Left lobe of liver (tissue), 2 donors: Measurements from ENCODE around the gene S100B. TPM values are rescaled to one million over a fixed set of nuclear protein-coding genes. Genes with fewer than 3 reads are reported as not detected.
"Not testable (repeated sequence)": the region's sequence is repeated elsewhere in the genome, so short reads cannot be mapped to it uniquely, and the experiment has no call there.

ENCODE experiments used
- ATAC-seq: fragments of 200-7000 bp; cut with Tn5 transposase; one replicate; pipeline ENCODE4 v1.9.1; 2020; ENCODE audit warnings: mild to moderate bottlenecking, moderate library complexity
- DNase-seq: peaks from one replicate; pipeline ENCODE4 v3.0.0-alpha.2; 2020; ENCODE audit warnings: low spot score
- total RNA-seq: library from RNA; stranded (reverse); gene quantifications from one replicate; pipeline ENCODE4 v1.2.1, GENCODE V29; 2021
- donor health status: DM: no; HTN: no; CAD: no; lungs with moderate emphysema.
- donor health status: DM: no; HTN: yes; CAD: no.

S100B gene
- total RNA-seq, result not detected

DNA sequence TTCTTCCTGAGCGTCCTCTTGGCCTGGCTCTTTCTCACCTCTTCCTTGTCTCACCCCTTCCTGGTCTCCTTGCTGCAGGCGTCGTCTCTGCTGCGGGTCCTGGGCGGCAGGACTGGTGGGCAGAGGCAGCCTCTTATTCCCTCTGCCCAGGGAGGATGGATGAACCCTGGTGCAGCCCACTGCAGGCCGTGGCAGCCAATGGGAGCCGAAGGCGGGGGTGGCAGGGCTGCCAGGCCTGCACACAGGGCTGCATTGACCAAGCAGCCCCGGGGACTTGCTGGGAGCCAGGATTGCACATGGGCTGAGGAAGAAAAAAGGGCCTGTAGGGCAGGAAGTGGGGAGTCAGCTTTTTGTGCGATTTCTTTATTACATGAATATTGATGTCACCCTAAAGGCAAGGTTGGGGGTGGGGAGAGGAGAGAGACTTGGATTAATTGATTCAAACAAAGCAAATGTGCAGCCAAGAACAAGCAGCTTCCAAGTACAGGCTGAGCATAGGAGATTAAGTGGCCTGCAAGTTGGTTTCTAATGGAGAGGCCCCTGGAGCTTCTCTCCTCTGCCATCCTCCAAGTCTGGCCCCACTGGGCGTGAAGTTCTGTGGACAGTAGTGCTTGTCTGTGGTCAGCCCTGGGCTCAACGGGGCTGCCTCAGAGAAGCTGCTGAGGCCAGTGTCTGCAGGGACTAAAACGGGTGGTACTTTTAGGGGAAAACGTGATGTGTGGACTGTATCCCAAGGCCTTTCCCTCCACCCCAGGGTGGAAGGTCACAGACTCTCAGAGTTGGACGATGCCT, at the start of gene S100B:
Gene S100B (minus strand): TSS at position 108 of the 792 bp plus-strand sequence. CDS start 2,667 bp downstream, outside the sequence.
- ATAC-seq (peak; percentile 20), DNase-seq (no peak)

DNA sequence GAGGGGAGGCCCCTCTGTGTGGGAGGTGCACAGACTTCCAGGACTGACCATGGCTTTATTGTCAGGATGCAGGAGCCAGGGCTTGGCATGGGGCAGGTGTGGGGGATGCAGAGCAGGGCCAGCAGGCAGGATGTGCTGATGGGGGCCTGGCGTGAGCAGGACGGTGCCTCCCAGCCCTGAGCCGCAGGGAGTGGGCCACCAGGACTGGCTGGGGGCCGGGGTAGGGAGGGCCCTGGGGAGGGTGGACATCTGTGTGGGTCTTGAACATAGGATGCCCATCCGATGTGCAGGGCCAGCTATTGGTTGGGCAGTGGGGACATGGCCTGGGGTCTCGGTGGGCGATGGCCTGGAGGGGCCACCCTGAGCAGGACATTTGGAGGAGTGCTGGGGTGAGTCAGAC, 46.2 kb upstream of the S100B start:
- DNase-seq (no peak), ATAC-seq (no peak)

DNA sequence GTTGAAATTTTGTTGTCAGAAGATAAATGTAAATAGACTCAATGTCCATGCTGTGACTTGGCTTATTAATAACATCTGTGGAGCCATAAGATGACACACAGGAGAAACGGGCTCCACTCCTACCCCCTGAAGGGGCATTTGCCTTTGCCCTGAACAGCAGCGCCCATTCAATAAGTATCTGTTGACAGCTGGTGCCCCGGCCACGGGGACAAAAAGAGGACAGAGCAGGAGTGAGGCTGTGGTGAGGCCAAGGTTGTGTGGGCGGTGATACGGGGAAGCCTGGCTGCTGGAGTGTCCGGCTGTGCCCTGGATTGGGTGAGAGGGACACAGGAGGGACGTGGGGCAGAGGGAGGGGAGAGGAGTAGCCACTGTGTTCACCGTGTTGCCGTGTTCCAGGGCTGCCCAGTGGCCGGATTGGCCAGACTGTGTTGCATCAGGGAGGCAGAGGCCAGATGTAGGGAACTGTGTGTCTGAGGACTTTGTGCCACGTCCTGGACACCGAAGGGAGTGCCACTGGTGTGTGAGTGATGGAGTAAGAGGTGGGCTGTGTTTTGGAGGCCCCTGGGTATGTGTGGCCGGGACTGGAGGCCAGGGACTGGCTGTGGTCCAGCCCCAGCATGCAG, 45.7 kb upstream of the S100B start:
- peak; percentile 43 for ATAC-seq
- no peak for DNase-seq

DNA sequence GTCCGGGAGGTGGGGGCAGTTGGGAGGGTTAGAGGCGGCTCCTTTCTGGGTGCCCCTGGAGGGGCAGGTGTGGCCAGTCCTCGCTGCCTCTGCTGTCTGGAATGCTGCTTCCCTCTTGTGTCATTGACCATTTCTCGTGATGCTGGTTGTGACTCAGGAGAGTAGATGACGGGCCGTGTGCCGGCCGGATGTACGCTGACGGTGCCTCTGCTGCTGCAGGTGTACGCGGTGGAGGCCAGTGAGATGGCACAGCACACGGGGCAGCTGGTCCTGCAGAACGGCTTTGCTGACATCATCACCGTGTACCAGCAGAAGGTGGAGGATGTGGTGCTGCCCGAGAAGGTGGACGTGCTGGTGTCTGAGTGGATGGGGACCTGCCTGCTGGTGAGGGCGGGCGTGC, 44.5 kb upstream of the S100B start:
- no peak for DNase-seq
- ATAC-seq, result no peak

DNA sequence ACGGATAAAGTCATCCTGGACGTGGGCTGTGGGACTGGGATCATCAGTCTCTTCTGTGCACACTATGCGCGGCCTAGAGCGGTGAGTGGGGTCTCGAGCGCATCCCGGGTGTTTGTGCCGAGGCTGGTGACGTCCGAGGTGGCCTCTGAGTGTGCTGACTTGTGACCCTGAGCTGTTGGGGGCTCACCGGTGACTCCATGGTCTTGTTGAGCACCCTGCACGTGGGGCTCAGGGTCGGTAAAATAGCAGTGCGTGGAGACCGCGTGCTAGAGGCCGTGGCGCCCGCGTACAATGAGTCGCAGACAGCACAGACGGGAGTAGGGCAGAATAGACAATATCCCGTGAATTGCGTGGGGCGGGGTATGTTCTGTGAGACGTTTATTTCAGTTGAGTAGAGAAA, 43.7 kb upstream of the S100B start:
- ATAC-seq (no peak), DNase-seq (no peak)

DNA sequence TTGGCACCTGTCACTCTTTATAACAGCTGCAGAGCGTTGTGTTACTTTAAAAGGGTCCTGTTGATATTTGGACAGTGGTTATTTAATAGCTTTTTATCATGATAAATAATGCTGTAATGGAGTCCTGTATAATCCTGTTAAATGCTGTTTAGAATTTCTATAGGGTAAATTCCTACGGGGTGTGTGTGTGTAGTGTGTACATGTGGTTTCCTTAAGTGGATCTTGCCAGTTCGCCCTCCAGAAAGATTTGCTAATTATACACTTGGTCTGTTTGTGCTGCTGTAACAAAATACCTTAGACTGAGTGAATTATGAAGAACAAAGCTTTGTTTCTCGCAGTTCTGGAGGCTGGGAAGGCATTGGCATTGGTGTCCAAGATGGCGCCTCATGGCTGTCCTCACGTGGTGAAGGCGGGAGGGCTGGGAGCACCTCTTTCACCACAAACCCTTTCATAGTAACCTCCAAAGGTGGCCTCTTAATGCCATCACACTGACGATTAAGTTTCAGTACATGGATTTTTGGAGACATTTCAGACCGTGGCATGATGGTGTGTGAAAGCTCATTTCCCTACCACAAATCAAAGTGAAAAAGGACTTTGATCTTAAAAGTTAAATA, 41.8 kb upstream of the S100B start:
- ATAC-seq (no peak), DNase-seq (no peak)

DNA sequence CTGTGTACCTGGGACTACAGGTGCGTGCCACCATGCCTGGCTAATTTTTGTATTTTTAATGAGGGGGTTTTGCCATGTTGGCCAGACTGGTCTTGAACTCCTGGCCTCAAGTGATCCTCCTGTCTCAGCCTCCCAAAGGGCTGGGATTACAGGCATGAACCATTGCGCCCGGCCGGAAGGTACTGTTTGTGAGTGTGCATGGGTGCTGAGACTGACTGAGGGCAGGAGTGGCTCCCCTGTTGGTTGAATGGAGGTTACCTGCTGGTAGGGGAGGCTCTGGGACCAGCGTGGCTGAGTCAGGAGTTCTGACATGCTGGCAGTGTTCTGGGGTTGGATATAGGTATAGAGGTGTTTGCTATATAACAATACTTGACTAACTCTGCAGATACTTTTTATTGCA, 41.0 kb upstream of the S100B start:
- ATAC-seq (no peak), DNase-seq (no peak)

DNA sequence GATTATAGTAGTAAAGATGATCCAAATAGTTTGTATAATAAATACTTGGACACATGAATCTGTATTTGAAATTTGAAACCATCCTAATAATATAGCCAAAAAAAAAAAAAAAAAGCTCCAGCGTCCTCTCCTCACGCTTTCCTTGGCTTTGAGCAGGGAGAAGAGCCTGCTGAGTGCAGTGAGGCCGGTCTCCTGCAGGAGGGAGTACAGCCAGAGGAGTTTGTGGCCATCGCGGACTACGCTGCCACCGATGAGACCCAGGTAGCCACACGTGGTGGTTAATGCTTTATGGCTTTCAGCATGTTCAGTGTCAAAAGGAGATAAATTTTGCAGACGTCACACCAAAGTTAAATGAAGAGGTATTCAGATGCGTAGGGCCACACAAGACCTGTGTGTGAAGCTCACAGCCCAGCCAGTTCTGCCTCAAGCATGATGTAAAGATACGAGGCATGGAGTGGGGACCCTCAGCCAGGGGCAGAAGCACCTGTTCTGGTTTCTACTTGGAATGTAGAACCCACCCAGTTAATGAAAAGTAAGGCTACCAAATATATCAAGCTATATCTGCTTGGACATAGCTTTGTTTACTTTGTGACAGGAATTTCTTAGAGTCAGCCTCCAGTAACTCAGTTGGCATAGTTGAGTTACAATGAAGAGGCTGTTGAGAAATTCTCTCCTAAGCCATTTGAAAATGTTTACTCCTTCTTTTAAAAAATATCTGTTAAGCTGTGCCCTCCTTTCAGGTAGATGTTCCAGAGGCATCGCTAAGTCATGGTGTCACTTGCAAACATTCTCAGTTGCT, 38.7 kb upstream of the S100B start:
- DNase-seq, result no peak
- ATAC-seq, result no peak

DNA sequence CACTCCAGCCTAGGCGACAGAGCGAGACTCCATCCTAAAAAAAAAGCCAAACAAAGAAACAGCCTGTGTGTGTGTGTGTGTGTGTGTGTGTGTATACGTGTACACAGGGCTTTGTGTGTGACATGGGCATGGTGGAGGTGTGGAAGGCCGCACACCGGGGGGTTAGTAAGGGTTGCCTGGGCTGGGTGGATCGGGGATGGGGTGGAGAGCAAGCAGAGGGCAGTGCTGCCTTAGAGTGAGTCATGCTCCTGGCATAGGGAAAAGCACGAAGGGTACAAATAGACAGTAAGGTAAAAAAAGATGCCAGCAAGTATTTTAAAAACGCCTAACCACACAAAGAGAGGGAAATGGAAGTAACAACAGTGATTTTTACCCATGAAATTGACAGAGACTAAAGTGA, 36.8 kb upstream of the S100B start:
- ATAC-seq (no peak), DNase-seq (no peak)

DNA sequence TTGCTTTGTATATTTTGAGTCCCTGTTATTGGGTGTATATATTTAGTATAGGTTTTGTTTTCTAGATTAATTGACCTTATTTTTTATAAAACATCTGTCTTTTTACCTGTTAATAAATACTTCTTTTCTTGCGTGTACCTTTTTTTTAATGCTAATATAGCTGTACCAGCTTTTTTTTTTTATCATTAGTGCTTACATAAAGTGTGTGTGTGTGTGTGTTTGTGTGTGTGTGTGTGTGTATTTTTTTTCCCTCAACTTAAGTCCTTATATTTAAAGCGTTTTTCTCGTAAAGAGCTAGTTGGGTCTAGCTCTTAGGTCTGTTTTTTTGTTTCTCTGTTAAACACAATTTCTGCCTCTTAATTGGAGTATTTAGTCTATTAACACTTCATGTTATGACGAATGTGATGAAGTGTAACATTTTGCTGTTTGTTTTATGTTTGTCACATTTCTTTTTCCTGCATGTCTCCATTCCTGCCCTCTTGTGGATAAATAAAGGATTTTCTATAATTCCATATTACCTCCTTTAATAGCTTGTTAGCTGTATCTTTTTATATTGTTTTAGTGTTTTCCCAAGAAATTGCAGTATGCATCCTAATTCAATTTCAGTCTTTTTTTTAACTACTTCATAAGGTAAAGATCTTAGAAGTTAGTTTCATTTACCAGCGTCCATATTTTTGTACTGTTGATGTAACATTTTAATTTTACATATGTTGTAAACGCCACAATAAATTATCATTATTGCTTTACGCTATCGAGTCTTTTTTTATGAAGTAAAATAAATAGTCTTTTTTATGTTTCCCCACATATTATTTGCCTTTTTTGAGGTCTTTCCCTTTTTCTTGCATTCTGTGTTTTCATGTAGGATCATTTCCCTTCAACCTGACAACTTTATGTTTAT, 34.9 kb upstream of the S100B start:
- DNase-seq (no peak), ATAC-seq (no peak)

DNA sequence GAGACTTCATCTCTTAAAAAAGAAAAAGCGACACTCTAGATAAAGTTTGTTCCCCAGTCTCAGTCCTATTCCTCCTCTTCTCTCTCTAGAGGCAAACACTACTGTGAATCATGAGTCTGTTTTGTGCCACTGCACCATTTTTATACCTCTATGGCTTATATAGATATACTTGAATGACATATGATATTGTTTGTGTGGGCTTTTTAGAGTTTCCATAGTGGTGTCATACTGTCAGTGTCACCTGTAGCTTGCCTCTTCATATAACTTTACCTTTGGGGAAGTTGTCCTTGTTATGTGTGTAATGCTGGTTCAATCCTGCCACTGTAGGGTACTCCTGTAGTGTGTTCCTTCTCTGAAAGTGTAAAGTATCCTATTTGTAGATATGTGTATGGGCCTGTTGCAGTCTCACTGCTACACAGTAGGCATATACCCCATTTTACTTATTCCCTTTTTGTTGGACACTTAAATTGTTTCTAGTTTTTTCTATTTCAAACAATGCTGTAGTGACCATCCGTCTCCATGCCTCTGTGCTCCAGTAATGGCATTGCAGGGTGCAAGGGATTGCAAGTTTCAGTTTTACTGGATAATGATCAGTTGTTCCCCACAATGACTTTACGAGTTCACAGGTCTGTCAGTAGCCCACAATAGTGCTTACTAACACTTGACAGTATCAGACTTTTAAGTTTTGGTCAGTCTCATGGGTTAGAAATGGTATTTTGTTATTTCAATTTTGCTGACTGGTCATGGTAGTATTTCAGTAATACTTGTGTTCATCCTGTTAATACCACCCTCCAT, 33.3 kb upstream of the S100B start:
- DNase-seq (no peak), ATAC-seq (no peak)

DNA sequence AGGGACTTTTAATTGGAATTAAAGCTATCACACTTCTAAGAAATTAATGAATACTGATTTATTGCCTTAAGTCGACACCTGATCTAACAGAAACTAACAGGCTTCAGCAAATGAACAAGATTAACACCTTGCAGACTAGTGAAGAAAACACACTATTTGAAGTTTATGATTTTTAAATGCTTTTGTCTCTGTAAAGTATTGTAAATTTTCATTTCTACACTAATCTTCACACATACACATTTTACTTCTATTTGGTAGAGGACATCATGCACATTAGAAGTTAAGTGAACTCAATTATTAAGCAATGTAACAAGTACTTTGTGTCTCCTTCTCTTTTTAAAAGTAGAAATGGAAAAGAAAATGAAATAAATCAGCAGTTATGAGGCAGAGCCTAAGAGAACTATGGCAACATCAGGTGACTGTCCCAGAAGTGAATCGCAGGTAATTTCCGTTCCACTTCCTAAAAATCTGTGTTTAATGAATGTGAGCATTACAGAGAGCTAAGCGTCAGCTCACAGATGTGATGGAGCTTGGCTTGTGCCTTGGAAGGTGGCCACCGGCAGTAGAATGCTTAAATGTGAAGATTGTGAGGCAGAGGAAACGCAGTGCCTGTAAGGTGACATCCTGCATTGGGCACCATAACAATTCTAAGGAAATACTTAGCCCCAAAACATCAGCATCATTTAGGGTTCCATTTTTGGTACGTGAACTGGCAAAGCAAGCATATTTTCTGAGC, 31.8 kb upstream of the S100B start:
- DNase-seq, result no peak
- no peak for ATAC-seq

DNA sequence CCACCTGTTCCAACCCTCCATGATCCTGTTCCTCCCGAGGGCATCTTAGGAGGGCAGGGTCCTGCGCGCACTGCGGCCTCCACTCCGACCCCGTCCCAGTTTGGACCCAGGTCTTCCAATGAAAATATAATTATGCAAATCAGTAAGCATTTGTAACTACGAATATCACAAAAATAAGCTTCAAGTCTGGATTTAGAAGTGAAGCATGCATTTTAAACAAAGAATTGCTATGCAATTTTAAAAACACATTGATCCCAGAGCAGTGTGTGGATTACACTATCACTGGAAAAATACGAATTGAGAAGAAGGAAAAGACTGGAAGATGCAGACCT, 31.3 kb upstream of the S100B start:
- DNase-seq (no peak), ATAC-seq (no peak)

DNA sequence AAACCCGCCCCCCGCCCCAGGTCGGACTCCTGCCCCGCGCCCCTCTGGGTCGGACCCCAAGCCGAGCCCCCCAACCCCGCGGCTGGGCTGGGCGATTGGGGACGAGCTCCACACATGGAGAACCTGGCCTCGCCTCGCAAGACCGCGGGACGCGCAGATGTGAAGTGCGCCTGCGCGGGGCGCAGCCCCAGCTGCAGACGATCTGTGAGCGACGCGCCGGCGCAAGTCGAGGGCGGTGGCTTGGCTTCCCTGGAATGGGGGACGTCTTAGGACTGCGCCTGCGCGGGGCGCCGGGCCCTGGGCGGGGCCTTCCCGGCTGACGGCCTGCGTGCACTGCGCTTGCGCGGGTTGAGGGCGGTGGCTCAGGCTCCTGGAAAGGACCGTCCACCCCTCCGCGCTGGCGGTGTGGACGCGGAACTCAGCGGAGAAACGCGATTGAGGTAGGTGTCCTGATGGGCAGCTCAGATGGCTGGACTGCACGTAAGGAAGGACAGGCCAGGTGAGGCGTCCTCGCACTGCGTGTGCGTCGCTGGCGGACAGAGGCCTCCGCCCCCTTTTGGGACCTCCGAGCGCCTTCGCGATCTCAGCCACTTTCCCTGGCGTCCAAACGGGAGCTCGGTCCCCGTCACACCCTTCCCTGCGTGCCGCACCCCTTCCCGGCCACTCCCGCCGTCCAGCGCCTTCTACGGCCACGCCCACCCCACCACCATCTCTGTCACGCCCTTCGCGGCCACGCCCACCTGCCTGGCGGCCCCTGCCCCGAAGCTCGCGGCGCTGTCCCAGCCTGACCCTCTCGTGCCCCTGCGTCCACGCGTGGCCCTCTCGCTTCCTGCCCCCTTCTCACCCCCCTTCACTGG, 30.7 kb upstream of the S100B start, which contains the start of gene PRMT2:
Gene PRMT2 (plus strand): TSS at position 351 of the 857 bp plus-strand sequence. CDS start 1,278 bp downstream, outside the sequence.
- peak; percentile 99 for DNase-seq
- peak; percentile 92 for ATAC-seq

DNA sequence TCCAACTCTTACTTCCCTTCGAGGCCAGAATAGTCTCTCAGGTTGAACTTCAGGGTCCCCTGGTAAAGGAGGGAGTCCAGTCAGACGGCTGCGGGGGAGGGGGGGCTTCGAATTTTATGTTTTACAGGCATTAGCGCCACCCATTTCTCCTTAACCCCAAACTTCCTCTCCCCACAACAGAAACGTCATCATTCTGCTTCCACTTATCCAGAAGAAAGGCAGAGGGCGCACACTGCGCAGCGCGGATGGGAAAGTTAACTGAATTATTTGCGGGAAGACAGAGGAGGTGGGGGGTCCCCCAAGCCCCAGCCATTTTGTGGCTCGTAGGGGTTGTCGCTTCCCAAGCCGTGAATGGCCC, 30.1 kb upstream of the S100B start:
- ATAC-seq (peak; percentile 45), DNase-seq (no peak)

DNA sequence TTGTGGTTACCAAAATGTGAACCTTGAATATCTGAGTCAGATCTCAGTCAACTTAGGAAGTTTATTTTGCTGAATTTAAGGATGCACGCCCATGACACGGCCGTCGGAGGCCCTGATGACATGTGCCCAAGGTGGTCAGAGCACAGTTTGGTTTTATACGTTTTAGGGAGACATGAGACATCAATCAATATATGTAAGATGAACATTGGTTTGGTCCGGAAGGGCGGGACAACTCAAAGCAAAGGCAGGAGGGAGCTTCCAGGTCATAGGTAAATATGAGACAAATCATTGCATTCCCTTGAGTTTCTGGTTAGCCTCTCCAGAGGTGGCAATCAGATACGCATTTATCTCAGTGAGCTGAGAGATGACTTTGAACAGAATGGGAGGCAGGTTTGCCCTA, 29.5 kb upstream of the S100B start:
- DNase-seq (no peak), ATAC-seq (no peak)

DNA sequence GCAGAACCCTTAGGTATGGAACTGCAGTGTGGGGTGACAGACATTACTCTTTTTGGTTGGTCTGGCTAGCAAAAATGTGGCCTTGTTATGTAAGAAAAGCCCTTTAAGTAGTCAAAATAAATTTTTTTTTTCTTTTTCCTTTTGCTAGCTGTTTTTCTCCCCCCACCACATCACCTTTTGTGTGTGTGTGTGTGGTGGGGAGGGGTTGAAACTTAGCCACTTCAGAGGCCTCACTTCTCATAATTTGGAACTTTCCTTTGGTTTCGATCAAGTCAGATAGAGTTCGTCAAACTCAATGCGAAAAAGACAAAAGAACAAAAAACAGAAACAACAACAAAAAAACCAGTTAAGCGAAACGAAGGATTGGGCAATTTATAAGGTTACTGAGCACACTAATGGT, 28.7 kb upstream of the S100B start:
- ATAC-seq (no peak), DNase-seq (no peak)

DNA sequence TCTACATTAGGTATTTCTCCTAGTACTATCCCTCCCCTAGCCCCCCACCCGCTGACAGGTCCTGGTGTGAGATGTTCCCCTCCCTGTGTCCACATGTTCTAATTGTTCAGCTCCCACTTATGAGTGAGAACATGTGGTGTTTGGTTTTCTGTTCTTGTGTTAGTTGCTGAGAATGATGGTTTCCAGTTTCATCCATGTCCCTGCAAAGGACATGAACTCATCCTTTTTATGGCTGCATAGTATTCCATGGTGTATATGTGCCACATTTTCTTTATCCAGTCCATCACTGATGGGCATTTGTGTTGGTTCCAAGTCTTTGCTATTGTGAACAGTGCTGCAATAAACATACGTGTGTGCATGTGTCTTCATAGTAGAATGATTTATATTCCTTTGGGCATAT, 26.0 kb upstream of the S100B start:
- DNase-seq, ATAC-seq: not testable (repeated sequence)
